GF-D8 (cell line): Measurements from ENCODE around the gene LRMDA.

Experiments
- DNase-seq: peaks from one replicate; lab custom pipeline; 2025; lab: John Stamatoyannopoulos, UW

LRMDA gene

GRCh38 chr10:75716506-75716905 lies 285.1 kb downstream of the LRMDA start:
- no peak for DNase-seq

GRCh38 chr10:75717126-75717916 lies 285.9 kb downstream of the LRMDA start:
- DNase-seq: no peak

- DNase-seq: no peak
Observed at GRCh38 chr10:75718991-75719390, 287.6 kb downstream of the LRMDA start.

- no peak for DNase-seq
Observed at GRCh38 chr10:75720157-75720556, 288.7 kb downstream of the LRMDA start.

GRCh38 chr10:75722020-75722419 lies 290.6 kb downstream of the LRMDA start:
- DNase-seq: no peak

GRCh38 chr10:75722609-75723008 lies 291.2 kb downstream of the LRMDA start:
- DNase-seq: no peak

GRCh38 chr10:75723319-75723980 lies 292.0 kb downstream of the LRMDA start:
- DNase-seq: no peak

- DNase-seq: no peak
Observed at GRCh38 chr10:75724047-75724446, 292.6 kb downstream of the LRMDA start.

GRCh38 chr10:75726522-75727483 lies 295.4 kb downstream of the LRMDA start:
- DNase-seq: no peak

- DNase-seq: no peak
Observed at GRCh38 chr10:75730847-75731246, 299.4 kb downstream of the LRMDA start.

GRCh38 chr10:75733135-75733890 lies 301.9 kb downstream of the LRMDA start:
- no peak for DNase-seq

GRCh38 chr10:75736151-75736640 lies 304.8 kb downstream of the LRMDA start:
- DNase-seq: no peak

- no peak for DNase-seq
Observed at GRCh38 chr10:75736889-75737579, 305.6 kb downstream of the LRMDA start.

- DNase-seq: no peak
Observed at GRCh38 chr10:75737580-75737949, 306.1 kb downstream of the LRMDA start.

- no peak for DNase-seq
Observed at GRCh38 chr10:75738924-75739323, 307.5 kb downstream of the LRMDA start.

- DNase-seq: no peak
Observed at GRCh38 chr10:75739414-75740143, 308.2 kb downstream of the LRMDA start.

GRCh38 chr10:75740541-75740940 lies 309.1 kb downstream of the LRMDA start:
- DNase-seq: no peak

GRCh38 chr10:75742355-75742754 lies 310.9 kb downstream of the LRMDA start:
- no peak for DNase-seq

GRCh38 chr10:75743291-75743778 lies 311.9 kb downstream of the LRMDA start:
- peak; percentile 35 for DNase-seq

GRCh38 chr10:75744261-75744660 lies 312.8 kb downstream of the LRMDA start:
- no peak for DNase-seq
